GM12878 (cell line): ENCODE results near the gene PRR12. TPM values are rescaled to one million over a fixed set of nuclear protein-coding genes. Genes with fewer than 3 reads are reported as not detected.

ENCODE experiments used
- BHLHE40 ChIP-seq, 2 experiments: fragments of 450-650 bp in 1 of 2; IDR thresholded peaks; 2 replicates each; pipeline ENCODE4 v1.6.1; 2011 to 2017; ENCODE audit warnings: low read depth in 2 of 2, borderline replicate concordance in 1 of 2, improper control_type of control experiment in 1 of 2, low read length in 1 of 2, mild to moderate bottlenecking in 1 of 2
- CBX3 ChIP-seq: fragments of 200-600 bp; sonication (generic); IDR thresholded peaks from 2 replicates; pipeline ENCODE4 v1.6.1; 2016; ENCODE audit warnings: low read depth, borderline replicate concordance
- EP300 ChIP-seq, 2 experiments: fragments of 150-350 bp in 1 of 2; IDR thresholded peaks; 2 replicates each; pipeline ENCODE4 v1.6.1; 2011 to 2012; ENCODE audit warnings: low read depth in 2 of 2, low read length in 2 of 2, borderline replicate concordance in 1 of 2, improper control_type of control experiment in 1 of 2, inconsistent platforms in 1 of 2; ENCODE audit not compliant: control insufficient read depth in 1 of 2
- IRF4 ChIP-seq: IDR thresholded peaks from 2 replicates; pipeline ENCODE4 v1.6.1; 2011; ENCODE audit warnings: low read depth, low read length
- MXI1 ChIP-seq: fragments of 150-350 bp; IDR thresholded peaks from 2 replicates; pipeline ENCODE4 v1.6.1; 2011; ENCODE audit warnings: low read depth, mild to moderate bottlenecking, inconsistent platforms, low read length, improper control_type of control experiment
- PBX3 ChIP-seq: IDR thresholded peaks from 2 replicates; pipeline ENCODE4 v1.6.1; 2011; ENCODE audit warnings: mild to moderate bottlenecking, low read depth, low read length, moderate library complexity; ENCODE audit not compliant: insufficient replicate concordance
- POLR2A ChIP-seq: IDR thresholded peaks from 2 replicates; pipeline ENCODE4 v1.6.1; 2011; ENCODE audit warnings: low read depth, mild to moderate bottlenecking, low read length
- SIN3A ChIP-seq: IDR thresholded peaks from 2 replicates; pipeline ENCODE4 v1.6.1; 2012; ENCODE audit warnings: low read depth, low read length, improper control_type of control experiment
- SMC3 ChIP-seq: IDR thresholded peaks from 2 replicates; pipeline ENCODE4 v1.6.1; 2011; ENCODE audit warnings: low read length, improper control_type of control experiment, borderline replicate concordance
- TAF1 ChIP-seq: IDR thresholded peaks from 2 replicates; pipeline ENCODE4 v1.6.1; 2011; ENCODE audit warnings: mild to moderate bottlenecking, low read depth, low read length, borderline replicate concordance
- WRNIP1 ChIP-seq: IDR thresholded peaks from 2 replicates; pipeline ENCODE4 v1.6.1; 2011; ENCODE audit warnings: low read depth, low read length, improper control_type of control experiment, borderline replicate concordance
- YY1 ChIP-seq: IDR thresholded peaks from 2 replicates; pipeline ENCODE4 v1.6.1; 2011; ENCODE audit warnings: low read depth, mild to moderate bottlenecking, low read length
- ZBED1 ChIP-seq: IDR thresholded peaks from 2 replicates; pipeline ENCODE4 v1.6.1; 2016; ENCODE audit warnings: borderline replicate concordance
- ZNF384 ChIP-seq: IDR thresholded peaks from 2 replicates; pipeline ENCODE4 v1.6.1; 2012; ENCODE audit warnings: low read depth, mild to moderate bottlenecking, low read length, improper control_type of control experiment, borderline replicate concordance
- ZNF687 ChIP-seq: fragments of 450-650 bp; IDR thresholded peaks from 2 replicates; pipeline ENCODE4 v1.6.1; 2017; ENCODE audit warnings: mild to moderate bottlenecking, moderate library complexity
- polyA plus RNA-seq, 11 experiments: library from polyadenylated mRNA; depleted of rRNA in 4 of 11; unstranded in 6 of 11; stranded (reverse) in 5 of 11; fragments of >200 nt; fragmentation: Nextera tagmentation in 4 of 11; fragmentation: Illumina TruSeq in 1 of 11; extraction: Ambion mirVana in 4 of 11; extraction: Trizol in 1 of 11; gene quantifications; 1 replicate in 1 of 11; 2 replicates in 10 of 11; pipeline versions ENCODE4 v1.2.1 to v1.2.3, GENCODE V29; 2011 to 2016; ENCODE audit warnings: inconsistent platforms in 2 of 11, missing spikeins in 2 of 11, low read depth in 1 of 11
- total RNA-seq, 4 experiments: library from RNA; depleted of rRNA in 3 of 4; stranded (reverse); fragments of >200 nt in 3 of 4; fragmentation: Illumina TruSeq in 1 of 4; extraction: Trizol in 1 of 4; gene quantifications; 2 replicates each; pipeline versions ENCODE4 v1.2.1 to v1.2.3, GENCODE V29; 2013 to 2021
- TF ChIP-seq, protein P1 (sequence below): IDR thresholded peaks from 2 replicates; pipeline ENCODE4 v1.6.1; 2011; ENCODE audit warnings: borderline replicate concordance, low read depth, mild to moderate bottlenecking, moderate library complexity, mixed read lengths, low read length; ENCODE audit not compliant: insufficient read depth; ENCODE audit errors: extremely low read length

PRR12 gene
- total and polyA plus RNA-seq, 10 of the 15 experiments (the other 5 are each of a cell fraction or from before 2014, with no cell fraction given) = 0.02 to 25.3 (median 1.6) TPM

DNA sequence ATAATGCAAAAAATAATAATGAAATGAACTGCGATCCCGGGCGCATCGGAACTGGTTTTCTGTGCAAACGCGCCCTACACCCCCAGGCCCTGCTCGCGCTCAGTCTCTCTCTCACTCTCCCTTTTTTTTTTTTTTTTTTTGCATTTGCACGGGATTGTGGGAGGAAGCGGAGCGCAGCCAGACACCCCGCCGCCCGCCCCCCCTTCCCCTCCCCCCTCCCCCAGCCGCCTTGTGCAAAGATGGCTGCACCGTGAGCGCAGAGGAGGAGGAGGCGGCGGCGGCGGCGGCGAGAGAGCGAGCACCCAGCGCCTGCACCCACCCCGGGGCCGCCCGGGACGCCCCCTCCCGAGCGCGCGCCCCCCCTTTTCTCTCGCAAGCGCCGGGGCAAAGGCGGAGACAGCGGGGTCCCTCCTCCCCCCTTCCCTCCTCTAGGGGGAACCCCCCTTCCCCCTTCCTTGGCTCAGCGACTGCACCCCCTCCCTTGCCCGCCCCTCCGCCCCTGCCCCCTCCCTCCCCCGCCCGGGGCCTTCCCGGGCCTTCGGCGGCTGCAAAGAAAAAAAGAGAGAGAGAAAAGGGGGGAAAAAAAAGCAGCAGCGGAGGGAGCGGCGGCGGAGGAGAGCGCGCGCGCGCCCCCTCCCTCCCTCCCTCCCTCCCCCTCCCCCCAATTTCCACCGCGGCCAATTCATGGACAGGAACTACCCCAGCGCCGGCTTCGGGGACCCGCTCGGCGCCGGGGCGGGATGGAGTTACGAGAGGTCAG is at the start of gene PRR12 (continued):
- TF ChIP-seq ZBED1 (0 out of 2 replicates have a peak, but pooled peaks have one; percentile 17), SIN3A (0 out of 2 replicates have a peak, but pooled peaks have one; percentile 1), SMC3 (no peak), EP300 (IDR thresholded peaks at IDR 0.05; ENCODE audit: borderline replicate concordance in 1 of 2, control insufficient read depth in 1 of 2, low read depth in 2 of 2, low read length in 2 of 2) (no peak), ZNF687 (0 out of 2 replicates have a peak, but pooled peaks have one; percentile 32), BHLHE40 (IDR thresholded peaks at IDR 0.05; ENCODE audit: borderline replicate concordance in 1 of 2, low read depth in 2 of 2, low read length in 1 of 2) (peak in 1 of 2 experiments; percentile 48; a peak in 1 of 4 replicates), WRNIP1 (no peak), PBX3 (no peak), YY1 (peak; percentile 89), CBX3 (no peak), POLR2A (peak; percentile 72; the same call in 1 of the 2 replicates), TAF1 (peak; percentile 57; the same call in 1 of the 2 replicates), MXI1 (no peak), ZNF384 (peak; percentile 96), IRF4 (no peak)
- TF ChIP-seq, protein P1, sequence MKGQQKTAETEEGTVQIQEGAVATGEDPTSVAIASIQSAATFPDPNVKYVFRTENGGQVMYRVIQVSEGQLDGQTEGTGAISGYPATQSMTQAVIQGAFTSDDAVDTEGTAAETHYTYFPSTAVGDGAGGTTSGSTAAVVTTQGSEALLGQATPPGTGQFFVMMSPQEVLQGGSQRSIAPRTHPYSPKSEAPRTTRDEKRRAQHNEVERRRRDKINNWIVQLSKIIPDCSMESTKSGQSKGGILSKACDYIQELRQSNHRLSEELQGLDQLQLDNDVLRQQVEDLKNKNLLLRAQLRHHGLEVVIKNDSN = no peak
